Activated CD4-positive, alpha-beta T cell treated with anti-CD3 and anti-CD28 coated beads for 48 hours (primary cell): ENCODE measurements around the gene SLC39A6.
A peak's percentile ranks its signal among the peaks of the same experiment; 100 is the strongest.
"Not testable (repeated sequence)": the region's sequence is repeated elsewhere in the genome, so short reads cannot be mapped to it uniquely, and the experiment has no call there.

Experiments
- DNase-seq: peaks from one replicate; pipeline ENCODE4 v3.0.0-alpha.2; 2020

SLC39A6 gene

GRCh38 chr18:36129300-36130038, at the start of gene SLC39A6, which contains the start of gene ELP2:
SLC39A6 (minus strand) TSS chr18:36129340; CDS start chr18:36127007, 2,333 bp downstream.
ELP2 (plus strand) TSS chr18:36129899; CDS start chr18:36129934, 35 bp downstream.
- peak; percentile 96 for DNase-seq

- no peak for DNase-seq
Observed at GRCh38 chr18:36177913-36178312, 48.8 kb upstream of the SLC39A6 start.

GRCh38 chr18:36176711-36177110, 47.6 kb upstream of the SLC39A6 start:
- no peak for DNase-seq

GRCh38 chr18:36176177-36176584, 47.0 kb upstream of the SLC39A6 start:
- DNase-seq, result no peak

- no peak for DNase-seq
Observed at GRCh38 chr18:36175481-36175880, 46.3 kb upstream of the SLC39A6 start.

- no peak for DNase-seq
Observed at GRCh38 chr18:36169938-36170337, 40.8 kb upstream of the SLC39A6 start.

GRCh38 chr18:36168296-36168695, 39.2 kb upstream of the SLC39A6 start:
- not testable (repeated sequence) for DNase-seq

GRCh38 chr18:36167692-36168218, 38.6 kb upstream of the SLC39A6 start:
- no peak for DNase-seq

- no peak for DNase-seq
Observed at GRCh38 chr18:36162981-36163380, 33.8 kb upstream of the SLC39A6 start.

GRCh38 chr18:36160959-36161371, 31.8 kb upstream of the SLC39A6 start:
- DNase-seq, result no peak

GRCh38 chr18:36158266-36158867, 29.2 kb upstream of the SLC39A6 start:
- no peak for DNase-seq

- DNase-seq, result no peak
Observed at GRCh38 chr18:36157441-36157840, 28.3 kb upstream of the SLC39A6 start.

GRCh38 chr18:36155851-36156757, 27.0 kb upstream of the SLC39A6 start:
- no peak for DNase-seq

- DNase-seq, result no peak
Observed at GRCh38 chr18:36153771-36154170, 24.6 kb upstream of the SLC39A6 start.

- DNase-seq, result no peak
Observed at GRCh38 chr18:36153203-36153602, 24.1 kb upstream of the SLC39A6 start.

- DNase-seq, result no peak
Observed at GRCh38 chr18:36152781-36153180, 23.6 kb upstream of the SLC39A6 start.

- no peak for DNase-seq
Observed at GRCh38 chr18:36149514-36150289, 20.6 kb upstream of the SLC39A6 start.

GRCh38 chr18:36143391-36143790, 14.3 kb upstream of the SLC39A6 start:
- DNase-seq, result no peak

- DNase-seq, result no peak
Observed at GRCh38 chr18:36142751-36143150, 13.6 kb upstream of the SLC39A6 start.

GRCh38 chr18:36141576-36141975, 12.4 kb upstream of the SLC39A6 start:
- DNase-seq, result no peak

- no peak for DNase-seq
Observed at GRCh38 chr18:36139245-36139644, 10.1 kb upstream of the SLC39A6 start.

GRCh38 chr18:36135264-36135663, 6.1 kb upstream of the SLC39A6 start:
- no peak for DNase-seq
